Lower lobe of right lung (tissue), 2 donors: ENCODE results near the gene DBN1. TPM values are rescaled to one million over a fixed set of nuclear protein-coding genes. Genes with fewer than 3 reads are reported as not detected.

ENCODE experiments used
- ATAC-seq, 2 donors: fragments of 200-7000 bp; cut with Tn5 transposase; one replicate each; pipeline ENCODE4 v1.9.1; 2020 to 2022; ENCODE audit warnings: mild to moderate bottlenecking in 2 of 2, moderate library complexity in 2 of 2
- DNase-seq: peaks from one replicate; pipeline ENCODE4 v3.0.0-alpha.2; 2020
- H3K27ac ChIP-seq: fragments of 200-600 bp; one replicate; pipeline ENCODE4 v1.8.0; 2022
- H3K27me3 ChIP-seq: fragments of 200-600 bp; one replicate; pipeline ENCODE4 v1.8.0; 2022; ENCODE audit warnings: low read depth
- H3K36me3 ChIP-seq: fragments of 200-600 bp; one replicate; pipeline ENCODE4 v1.8.0; 2022; ENCODE audit warnings: mild to moderate bottlenecking
- H3K4me1 ChIP-seq: fragments of 200-600 bp; one replicate; pipeline ENCODE4 v1.8.0; 2022
- H3K4me3 ChIP-seq: fragments of 200-600 bp; one replicate; pipeline ENCODE4 v1.8.0; 2022; ENCODE audit warnings: mild to moderate bottlenecking
- H3K9me3 ChIP-seq: fragments of 200-600 bp; one replicate; pipeline ENCODE4 v1.8.0; 2022
- intact Hi-C: fragments of 100-400 bp; cut with DNase I; formaldehyde crosslinking; loops from one replicate; pipeline ENCODE4 v1.11.0; 2022
- total RNA-seq: library from RNA; stranded (reverse); fragmentation: NEBNext Ultra II Directional; extraction: Animal tissue kit (Norgen Biotek cat#: 25700); gene quantifications from one replicate; pipeline ENCODE4 v1.2.1, GENCODE V29; 2021
- TF ChIP-seq, protein P1 (sequence below): fragments of 200-600 bp; IDR thresholded peaks from one replicate; pipeline ENCODE4 v1.8.0; 2022; ENCODE audit warnings: antibody characterized with exemption, mild to moderate bottlenecking
- donor health status: DM: no; HTN: yes; CAD: no; lungs with severe emphysema.

DBN1 gene
- total RNA-seq, 1 donor from 2014 or later = 23.1 TPM

GRCh38 chr5:177475563-177476427, 2.4 kb upstream of the DBN1 start:
- H3K36me3 ChIP-seq = no peaks in the 10 kb centered on the region
- no peak for ATAC-seq

GRCh38 chr5:177474846-177475562, 1.6 kb upstream of the DBN1 start:
- DNase-seq (no peak), ATAC-seq (no peak)
- TF ChIP-seq, protein P1, sequence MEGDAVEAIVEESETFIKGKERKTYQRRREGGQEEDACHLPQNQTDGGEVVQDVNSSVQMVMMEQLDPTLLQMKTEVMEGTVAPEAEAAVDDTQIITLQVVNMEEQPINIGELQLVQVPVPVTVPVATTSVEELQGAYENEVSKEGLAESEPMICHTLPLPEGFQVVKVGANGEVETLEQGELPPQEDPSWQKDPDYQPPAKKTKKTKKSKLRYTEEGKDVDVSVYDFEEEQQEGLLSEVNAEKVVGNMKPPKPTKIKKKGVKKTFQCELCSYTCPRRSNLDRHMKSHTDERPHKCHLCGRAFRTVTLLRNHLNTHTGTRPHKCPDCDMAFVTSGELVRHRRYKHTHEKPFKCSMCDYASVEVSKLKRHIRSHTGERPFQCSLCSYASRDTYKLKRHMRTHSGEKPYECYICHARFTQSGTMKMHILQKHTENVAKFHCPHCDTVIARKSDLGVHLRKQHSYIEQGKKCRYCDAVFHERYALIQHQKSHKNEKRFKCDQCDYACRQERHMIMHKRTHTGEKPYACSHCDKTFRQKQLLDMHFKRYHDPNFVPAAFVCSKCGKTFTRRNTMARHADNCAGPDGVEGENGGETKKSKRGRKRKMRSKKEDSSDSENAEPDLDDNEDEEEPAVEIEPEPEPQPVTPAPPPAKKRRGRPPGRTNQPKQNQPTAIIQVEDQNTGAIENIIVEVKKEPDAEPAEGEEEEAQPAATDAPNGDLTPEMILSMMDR = no peak
- Histone ChIP-seq H3K9me3 (no peaks in the 10 kb centered on the region), H3K27me3 (peaks cover 11% of the 10 kb centered on the region), H3K4me3 (no peak overlapping the region), H3K36me3 (no peaks in the 10 kb centered on the region), H3K4me1 (peaks cover 36% of the 10 kb centered on the region), H3K27ac (peak overlapping the region; percentile 4)
- intact Hi-C loops = no loop called here

More at GRCh38 chr5:177475563-177476427, 2.4 kb upstream of the DBN1 start:
- DNase-seq = no peak
- Histone ChIP-seq H3K9me3 (no peaks in the 10 kb centered on the region), H3K27me3 (peaks cover 11% of the 10 kb centered on the region), H3K4me3 (no peak overlapping the region), H3K27ac (no peak overlapping the region), H3K4me1 (peaks cover 39% of the 10 kb centered on the region)
- intact Hi-C loops = no loop called here
- TF ChIP-seq, protein P1 = no peak

DNA sequence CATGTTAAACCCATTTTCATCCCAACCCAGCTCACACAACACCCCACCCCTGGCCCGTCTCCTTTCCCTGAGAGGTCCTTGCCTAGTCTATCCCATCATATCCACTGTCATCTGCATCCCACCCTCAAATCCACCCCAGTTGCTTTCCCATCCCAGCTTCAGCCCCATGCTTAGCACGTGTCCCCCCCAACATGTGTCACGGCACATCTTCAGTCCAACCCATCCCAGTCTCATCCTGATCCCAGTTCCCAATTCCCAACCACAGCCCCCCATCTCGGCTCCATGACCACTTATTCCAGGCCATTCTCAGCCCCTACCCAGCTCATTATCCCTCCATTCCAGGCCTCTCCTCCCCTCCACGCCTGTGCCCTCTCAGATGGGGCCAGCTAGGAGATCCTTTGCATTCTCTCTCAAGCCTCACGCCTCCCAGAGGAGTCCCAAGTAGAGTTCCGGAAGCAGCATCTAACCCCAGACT, 605 bp upstream of the DBN1 start:
- intact Hi-C loops = no loop called here
- TF ChIP-seq, protein P1 = no peak
- no peaks in the 10 kb centered on the region for H3K9me3 ChIP-seq
- ATAC-seq = no peak
- peaks cover 11% of the 10 kb centered on the region for H3K27me3 ChIP-seq
- H3K4me1 ChIP-seq = peaks cover 26% of the 10 kb centered on the region
- no peaks in the 10 kb centered on the region for H3K36me3 ChIP-seq
- H3K27ac ChIP-seq = peak overlapping the region; percentile 4
- no peak for DNase-seq
- H3K4me3 ChIP-seq = no peak overlapping the region

DNA sequence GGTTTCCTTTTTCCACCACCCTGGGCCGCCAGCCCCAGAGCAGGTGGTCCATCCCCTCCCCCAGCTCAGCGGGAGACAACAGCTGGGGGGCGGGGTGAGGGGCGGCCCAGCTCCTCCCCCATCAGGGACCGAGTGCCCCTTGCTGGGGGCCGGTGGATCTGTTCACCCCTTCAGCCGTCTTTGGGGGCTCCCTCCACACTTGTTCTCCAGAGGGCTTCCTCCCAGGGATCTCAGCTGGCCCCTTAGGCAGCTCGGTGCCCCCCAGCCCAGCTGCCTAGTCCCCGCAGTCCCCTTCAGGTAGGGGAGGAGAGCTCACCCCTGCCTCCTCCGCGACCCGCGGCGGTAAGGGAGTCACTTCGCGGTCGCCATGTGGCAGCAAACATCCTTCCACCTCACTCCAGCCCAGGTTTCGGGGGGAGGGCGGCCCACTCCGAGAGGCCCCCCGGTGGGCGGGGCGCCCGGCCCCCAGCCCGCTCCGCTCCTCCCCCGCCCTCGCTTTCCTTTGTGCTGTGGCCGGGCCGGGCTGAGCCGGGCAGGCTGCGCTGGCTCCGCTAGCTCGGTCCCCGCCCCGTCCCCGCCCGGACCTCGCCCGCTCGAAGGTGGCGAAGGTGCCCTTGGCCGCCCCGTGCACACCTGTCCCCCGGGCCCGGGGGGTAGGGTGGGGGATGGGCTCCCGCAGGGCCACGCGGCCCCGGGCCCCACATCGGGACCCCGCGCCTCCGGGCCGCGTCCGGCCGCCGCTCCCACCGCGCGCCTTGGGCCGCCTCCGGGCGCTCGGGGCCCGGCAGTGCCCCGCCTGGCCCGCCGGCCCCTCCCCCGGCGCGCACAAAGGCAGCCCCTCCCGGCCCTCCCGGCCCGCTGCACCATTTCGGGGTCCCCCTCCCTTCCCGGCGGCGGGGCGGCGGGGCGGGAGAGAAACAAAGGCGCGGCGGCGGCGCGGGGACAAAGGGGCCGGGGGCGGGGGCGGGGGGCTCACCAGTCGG, 683 bp downstream of the DBN1 start:
- H3K4me1 ChIP-seq = peaks cover 15% of the 10 kb centered on the region
- peak overlapping the region; percentile 69 for H3K27ac ChIP-seq
- intact Hi-C loops = no loop called here
- H3K9me3 ChIP-seq = no peaks in the 10 kb centered on the region
- ATAC-seq (peak; percentile 48 to 64), DNase-seq (no peak)
- TF ChIP-seq, protein P1 = no peak
- H3K36me3 ChIP-seq = peaks cover 5% of the 10 kb centered on the region
- peak overlapping the region; percentile 69 for H3K4me3 ChIP-seq
- H3K27me3 ChIP-seq = peaks cover 11% of the 10 kb centered on the region
